ENCODE measurements around the gene AVEN. TPM values are rescaled to one million over a fixed set of nuclear protein-coding genes. Genes with fewer than 3 reads are reported as not detected.

AVEN gene
- total and polyA plus RNA-seq, 9 of the 15 experiments (the other 6 are each of a cell fraction or from before 2014, with no cell fraction given): 1.5 to 6.4 (median 4.7) TPM

DNA sequence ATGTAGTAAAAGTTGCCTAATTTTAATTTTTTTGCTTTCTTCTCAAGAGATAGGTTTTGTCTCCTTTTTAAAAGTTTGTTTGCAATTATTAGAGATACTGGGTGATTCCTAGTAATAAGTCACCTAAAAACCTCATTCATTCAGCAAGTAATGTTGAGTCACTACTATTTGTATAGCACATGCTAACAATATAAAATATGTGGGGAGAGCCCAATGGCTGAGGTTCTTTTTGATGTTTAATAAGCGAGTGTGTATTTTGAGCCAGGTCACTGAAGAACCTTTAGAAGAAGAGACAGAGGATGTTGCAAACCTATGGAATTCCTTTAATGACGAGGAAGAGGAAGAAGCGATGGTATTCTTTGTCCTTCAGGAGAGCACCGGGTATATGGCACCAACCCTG is 194.4 kb downstream of the AVEN start:
- no peak overlapping the region for H3K27ac ChIP-seq (ENCODE audit: extremely low read depth, low read depth, low read length)
- no peaks in the 10 kb centered on the region; the same call in 1 of the 2 replicates for H4K20me1 ChIP-seq (replicated peaks; ENCODE audit: control insufficient read depth, insufficient read depth, low read length)
- no peak for FAIRE-seq
- H3K27me3 ChIP-seq (ENCODE audit: control insufficient read depth in 2 of 2, insufficient read depth in 2 of 2, low read length in 2 of 2): peaks cover 5% of the 10 kb centered on the region in 2 experiments
- no peaks in the 10 kb centered on the region for H3K9me3 ChIP-seq (replicated peaks; ENCODE audit: control insufficient read depth, insufficient read depth, low read depth, low read length)
- no peak overlapping the region for H2AFZ ChIP-seq (ENCODE audit: low read depth, low read length)
- H3K79me2 ChIP-seq (ENCODE audit: control insufficient read depth, insufficient read depth, low read length): no peaks in the 10 kb centered on the region
- WGBS (ENCODE audit: insufficient coverage, low coverage, missing lambda C conversion rate): 4% methylated on average over 4 of the region's 4 CpGs
- no peak overlapping the region for H3K4me2 ChIP-seq (ENCODE audit: insufficient read depth, low read length)
- intact Hi-C loops (cut with micrococcal nuclease) (no loop called here), in situ Hi-C loops (cut with MboI) (no loop called here)
- H3K36me3 ChIP-seq (ENCODE audit: control insufficient read depth, insufficient read depth, low read length): no peaks in the 10 kb centered on the region
- TF ChIP-seq DDX20 (tag; IDR thresholded peaks at IDR 0.05; ENCODE audit: low read depth): no peak
- TF ChIP-seq, protein P1, sequence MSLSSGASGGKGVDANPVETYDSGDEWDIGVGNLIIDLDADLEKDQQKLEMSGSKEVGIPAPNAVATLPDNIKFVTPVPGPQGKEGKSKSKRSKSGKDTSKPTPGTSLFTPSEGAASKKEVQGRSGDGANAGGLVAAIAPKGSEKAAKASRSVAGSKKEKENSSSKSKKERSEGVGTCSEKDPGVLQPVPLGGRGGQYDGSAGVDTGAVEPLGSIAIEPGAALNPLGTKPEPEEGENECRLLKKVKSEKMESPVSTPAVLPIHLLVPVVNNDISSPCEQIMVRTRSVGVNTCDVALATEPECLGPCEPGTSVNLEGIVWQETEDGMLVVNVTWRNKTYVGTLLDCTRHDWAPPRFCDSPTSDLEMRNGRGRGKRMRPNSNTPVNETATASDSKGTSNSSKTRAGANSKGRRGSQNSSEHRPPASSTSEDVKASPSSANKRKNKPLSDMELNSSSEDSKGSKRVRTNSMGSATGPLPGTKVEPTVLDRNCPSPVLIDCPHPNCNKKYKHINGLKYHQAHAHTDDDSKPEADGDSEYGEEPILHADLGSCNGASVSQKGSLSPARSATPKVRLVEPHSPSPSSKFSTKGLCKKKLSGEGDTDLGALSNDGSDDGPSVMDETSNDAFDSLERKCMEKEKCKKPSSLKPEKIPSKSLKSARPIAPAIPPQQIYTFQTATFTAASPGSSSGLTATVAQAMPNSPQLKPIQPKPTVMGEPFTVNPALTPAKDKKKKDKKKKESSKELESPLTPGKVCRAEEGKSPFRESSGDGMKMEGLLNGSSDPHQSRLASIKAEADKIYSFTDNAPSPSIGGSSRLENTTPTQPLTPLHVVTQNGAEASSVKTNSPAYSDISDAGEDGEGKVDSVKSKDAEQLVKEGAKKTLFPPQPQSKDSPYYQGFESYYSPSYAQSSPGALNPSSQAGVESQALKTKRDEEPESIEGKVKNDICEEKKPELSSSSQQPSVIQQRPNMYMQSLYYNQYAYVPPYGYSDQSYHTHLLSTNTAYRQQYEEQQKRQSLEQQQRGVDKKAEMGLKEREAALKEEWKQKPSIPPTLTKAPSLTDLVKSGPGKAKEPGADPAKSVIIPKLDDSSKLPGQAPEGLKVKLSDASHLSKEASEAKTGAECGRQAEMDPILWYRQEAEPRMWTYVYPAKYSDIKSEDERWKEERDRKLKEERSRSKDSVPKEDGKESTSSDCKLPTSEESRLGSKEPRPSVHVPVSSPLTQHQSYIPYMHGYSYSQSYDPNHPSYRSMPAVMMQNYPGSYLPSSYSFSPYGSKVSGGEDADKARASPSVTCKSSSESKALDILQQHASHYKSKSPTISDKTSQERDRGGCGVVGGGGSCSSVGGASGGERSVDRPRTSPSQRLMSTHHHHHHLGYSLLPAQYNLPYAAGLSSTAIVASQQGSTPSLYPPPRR (CRISPR knock-in tag; IDR thresholded peaks at IDR 0.05; ENCODE audit: borderline replicate concordance): no peak
- TF ChIP-seq, protein P2, sequence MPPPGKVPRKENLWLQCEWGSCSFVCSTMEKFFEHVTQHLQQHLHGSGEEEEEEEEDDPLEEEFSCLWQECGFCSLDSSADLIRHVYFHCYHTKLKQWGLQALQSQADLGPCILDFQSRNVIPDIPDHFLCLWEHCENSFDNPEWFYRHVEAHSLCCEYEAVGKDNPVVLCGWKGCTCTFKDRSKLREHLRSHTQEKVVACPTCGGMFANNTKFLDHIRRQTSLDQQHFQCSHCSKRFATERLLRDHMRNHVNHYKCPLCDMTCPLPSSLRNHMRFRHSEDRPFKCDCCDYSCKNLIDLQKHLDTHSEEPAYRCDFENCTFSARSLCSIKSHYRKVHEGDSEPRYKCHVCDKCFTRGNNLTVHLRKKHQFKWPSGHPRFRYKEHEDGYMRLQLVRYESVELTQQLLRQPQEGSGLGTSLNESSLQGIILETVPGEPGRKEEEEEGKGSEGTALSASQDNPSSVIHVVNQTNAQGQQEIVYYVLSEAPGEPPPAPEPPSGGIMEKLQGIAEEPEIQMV (tag; conservative IDR thresholded peaks at IDR 0.05; ENCODE audit: low read depth): no peak
- no peak overlapping the region for H3K4me3 ChIP-seq
- no TSS peak for BruUV-seq (replicated peaks)
- no peaks in the 10 kb centered on the region for H3K4me1 ChIP-seq (replicated peaks in 1 of 2; ENCODE audit: control insufficient read depth in 2 of 2, insufficient read depth in 2 of 2, low read length in 2 of 2)
- no peaks in the 10 kb centered on the region for H3K9me1 ChIP-seq (ENCODE audit: control insufficient read depth, insufficient read depth, low read length)
- CTCF ChIA-PET (ENCODE audit: low intra/inter-chr PET ratio): no interaction called here
- no peak for ATAC-seq
- POLR2A ChIA-PET: no interaction called here
- DNase-seq (ENCODE audit: extremely low read depth in 1 of 4, low spot score in 3 of 4): no peak
- H3K9ac ChIP-seq (ENCODE audit: insufficient read depth in 1 of 2, low read depth in 2 of 2, low read length in 2 of 2): no peak overlapping the region
